ENCODE results near the gene ZCCHC10.

GRCh38 chr5:132987531-132988408 lies 38.6 kb downstream of the ZCCHC10 start:
- TF ChIP-seq CTCF (IDR thresholded peaks at IDR 0.05): no peak
- no peak for TF ChIP-seq POLR2AphosphoS5 (IDR thresholded peaks at IDR 0.05)
- no peak for TF ChIP-seq POLR2A (IDR thresholded peaks at IDR 0.05)

All from transverse colon (tissue), 4 donors.